ENCODE results near the gene CA11. TPM values are rescaled to one million over a fixed set of nuclear protein-coding genes. Genes with fewer than 3 reads are reported as not detected.

CA11 gene
- total and polyA plus RNA-seq, 9 of the 15 experiments (the other 6 are each of a cell fraction or from before 2014, with no cell fraction given), result 2.9 to 19.9 (median 8.3) TPM

DNA sequence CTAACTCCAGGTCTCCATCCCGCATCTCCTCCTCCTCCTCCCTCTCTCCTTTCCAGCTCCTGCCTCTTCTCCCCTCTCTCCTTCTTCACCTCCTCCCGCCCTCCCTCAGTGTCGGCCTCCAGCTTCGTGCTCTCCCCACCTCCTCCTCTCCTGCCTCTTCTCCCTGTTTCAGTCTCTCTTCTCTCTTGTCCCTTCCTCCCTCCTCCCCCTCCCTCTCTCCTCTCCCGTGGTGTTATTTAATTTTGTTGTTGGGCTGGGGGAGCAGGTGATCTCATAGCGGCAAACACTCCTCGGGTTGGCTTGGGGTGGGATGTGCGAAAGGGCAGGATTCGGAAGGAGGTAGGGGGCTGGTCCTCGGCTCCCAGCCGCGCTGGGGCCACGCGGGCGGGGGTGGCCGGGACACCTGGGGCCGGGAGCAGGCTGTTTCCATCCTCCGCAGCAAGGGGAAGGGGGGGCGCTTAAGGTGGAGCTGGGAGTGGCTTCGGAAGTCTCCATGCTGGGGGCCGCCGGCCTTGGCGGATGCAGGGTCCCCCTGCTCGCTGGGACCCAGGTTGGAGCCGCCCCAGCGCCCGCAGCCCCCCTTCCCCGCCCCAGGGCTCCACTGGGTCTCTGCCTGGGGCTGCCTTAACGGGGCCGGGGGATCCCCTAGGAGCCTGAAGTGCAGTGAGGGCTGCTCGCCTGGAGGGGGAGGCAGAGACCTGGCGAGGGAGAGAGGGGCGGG is at the start of gene CA11 (continued):
- no peak for TF ChIP-seq ZNF561 (CRISPR knock-in tag; conservative IDR thresholded peaks at IDR 0.05)
- TF ChIP-seq CHD4 (IDR thresholded peaks at IDR 0.05; ENCODE audit: insufficient read depth, insufficient replicate concordance, low read depth, low read length, poor library complexity, severe bottlenecking), result peak; percentile 28
- 0 out of 2 replicates have a peak, but pooled peaks have one; percentile 59 for TF ChIP-seq SMARCE1 (IDR thresholded peaks at IDR 0.05)
- TF ChIP-seq ARID2 (IDR thresholded peaks at IDR 0.05), result 0 out of 2 replicates have a peak, but pooled peaks have one; percentile 60
- TF ChIP-seq, protein P1, sequence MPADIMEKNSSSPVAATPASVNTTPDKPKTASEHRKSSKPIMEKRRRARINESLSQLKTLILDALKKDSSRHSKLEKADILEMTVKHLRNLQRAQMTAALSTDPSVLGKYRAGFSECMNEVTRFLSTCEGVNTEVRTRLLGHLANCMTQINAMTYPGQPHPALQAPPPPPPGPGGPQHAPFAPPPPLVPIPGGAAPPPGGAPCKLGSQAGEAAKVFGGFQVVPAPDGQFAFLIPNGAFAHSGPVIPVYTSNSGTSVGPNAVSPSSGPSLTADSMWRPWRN (IDR thresholded peaks at IDR 0.05; ENCODE audit: low read depth), result 0 out of 2 replicates have a peak, but pooled peaks have one; percentile 12
- TF ChIP-seq, protein P2, sequence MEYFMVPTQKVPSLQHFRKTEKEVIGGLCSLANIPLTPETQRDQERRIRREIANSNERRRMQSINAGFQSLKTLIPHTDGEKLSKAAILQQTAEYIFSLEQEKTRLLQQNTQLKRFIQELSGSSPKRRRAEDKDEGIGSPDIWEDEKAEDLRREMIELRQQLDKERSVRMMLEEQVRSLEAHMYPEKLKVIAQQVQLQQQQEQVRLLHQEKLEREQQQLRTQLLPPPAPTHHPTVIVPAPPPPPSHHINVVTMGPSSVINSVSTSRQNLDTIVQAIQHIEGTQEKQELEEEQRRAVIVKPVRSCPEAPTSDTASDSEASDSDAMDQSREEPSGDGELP (CRISPR knock-in tag; IDR thresholded peaks at IDR 0.05; ENCODE audit: borderline replicate concordance), result peak; percentile 68; the same call in 1 of the 2 replicates
- TF ChIP-seq NFRKB (IDR thresholded peaks at IDR 0.05; ENCODE audit: low read depth), result peak; percentile 79
- peak; percentile 66 for TF ChIP-seq BRD9 (IDR thresholded peaks at IDR 0.05; ENCODE audit: low read depth, partially characterized antibody)
- no peak for TF ChIP-seq MED1 (CRISPR knock-in tag; IDR thresholded peaks at IDR 0.05; ENCODE audit: borderline replicate concordance)
- TF ChIP-seq NFATC3 (IDR thresholded peaks at IDR 0.05), result peak; percentile 52; the same call in 1 of the 2 replicates
- TF ChIP-seq ZNF143 (CRISPR knock-in tag; IDR thresholded peaks at IDR 0.05), result peak; percentile 5; the same call in 1 of the 2 replicates
- TF ChIP-seq EGR1 (conservative IDR thresholded peaks at IDR 0.05), result peak; percentile 60
- peak; percentile 36 for TF ChIP-seq HMGN3 (IDR thresholded peaks at IDR 0.05; ENCODE audit: borderline replicate concordance, extremely low read depth, insufficient read length, low read depth, low read length)
- TF ChIP-seq, protein P3, sequence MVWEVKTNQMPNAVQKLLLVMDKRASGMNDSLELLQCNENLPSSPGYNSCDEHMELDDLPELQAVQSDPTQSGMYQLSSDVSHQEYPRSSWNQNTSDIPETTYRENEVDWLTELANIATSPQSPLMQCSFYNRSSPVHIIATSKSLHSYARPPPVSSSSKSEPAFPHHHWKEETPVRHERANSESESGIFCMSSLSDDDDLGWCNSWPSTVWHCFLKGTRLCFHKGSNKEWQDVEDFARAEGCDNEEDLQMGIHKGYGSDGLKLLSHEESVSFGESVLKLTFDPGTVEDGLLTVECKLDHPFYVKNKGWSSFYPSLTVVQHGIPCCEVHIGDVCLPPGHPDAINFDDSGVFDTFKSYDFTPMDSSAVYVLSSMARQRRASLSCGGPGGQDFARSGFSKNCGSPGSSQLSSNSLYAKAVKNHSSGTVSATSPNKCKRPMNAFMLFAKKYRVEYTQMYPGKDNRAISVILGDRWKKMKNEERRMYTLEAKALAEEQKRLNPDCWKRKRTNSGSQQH (CRISPR knock-in tag; IDR thresholded peaks at IDR 0.05), result peak; percentile 85; the same call in 1 of the 2 replicates
- TF ChIP-seq ZEB2 (IDR thresholded peaks at IDR 0.05), result peak; percentile 87; the same call in 1 of the 2 replicates
- peak; percentile 53 for TF ChIP-seq ATF7 (IDR thresholded peaks at IDR 0.05)
- peak; percentile 73; the same call in 1 of the 2 replicates for TF ChIP-seq EP400 (IDR thresholded peaks at IDR 0.05)
- TF ChIP-seq CREBBP (IDR thresholded peaks at IDR 0.05; ENCODE audit: low read depth, low read length), result no peak
- peak; percentile 57 for TF ChIP-seq POLR2G (IDR thresholded peaks at IDR 0.05; ENCODE audit: low read depth, low read length)
- TF ChIP-seq SRSF7 (optimal IDR thresholded peaks at IDR 0.05; ENCODE audit: low read depth, low read length), result no peak
- TF ChIP-seq RAD21 (CRISPR knock-in tag; conservative IDR thresholded peaks at IDR 0.05 in 1 of 2, IDR thresholded peaks at IDR 0.05 in 1 of 2), result peak; percentile 89 to 95
- no peak for TF ChIP-seq ETV6 (IDR thresholded peaks at IDR 0.05; ENCODE audit: borderline replicate concordance in 1 of 2, low read depth in 2 of 2, low read length in 1 of 2)
- no peak for TF ChIP-seq ETV6 (CRISPR knock-in tag; IDR thresholded peaks at IDR 0.05; ENCODE audit: borderline replicate concordance)
- no peak for TF ChIP-seq PHB2 (IDR thresholded peaks at IDR 0.05; ENCODE audit: low read depth)
- TF ChIP-seq DPF2 (IDR thresholded peaks at IDR 0.05), result peak; percentile 66; the same call in 1 of the 2 replicates

Measured in K562 (cell line).